ENCODE measurements around the gene SSTR4.

The SSTR4 gene

GRCh38 chr20:23018432-23018831 lies 16.7 kb upstream of the SSTR4 start:
- DNase-seq = no peak

DNA sequence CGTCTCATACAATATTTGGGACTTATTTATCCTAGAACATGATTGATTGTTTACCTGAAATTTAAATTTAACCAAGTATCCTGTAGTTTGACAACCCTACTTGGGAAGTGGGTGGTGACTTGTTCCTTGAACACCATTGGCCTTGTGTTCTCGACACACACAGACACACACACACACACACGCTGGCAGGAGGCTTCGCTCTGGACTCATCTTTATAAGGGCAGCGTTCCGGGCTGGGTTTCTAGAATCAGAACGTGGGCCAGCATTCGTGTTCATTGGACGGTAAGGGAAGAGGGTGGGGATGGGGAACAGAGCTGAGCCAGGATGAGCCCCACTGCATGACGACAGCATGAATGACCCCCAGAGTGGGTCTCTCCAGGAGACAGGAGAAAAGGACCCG lies 16.2 kb upstream of the SSTR4 start:
- DNase-seq = peak in 1 of 56 donors; percentile 17

- DNase-seq = peak in 37 of 56 donors; percentile 3 to 71 (median 27)
These were observed 15.7 kb upstream of the SSTR4 start for GRCh38 chr20:23019403-23019802.

GRCh38 chr20:23020230-23021018 lies 14.7 kb upstream of the SSTR4 start:
- no peak for DNase-seq

GRCh38 chr20:23021541-23021940 lies 13.6 kb upstream of the SSTR4 start:
- DNase-seq = no peak

DNA sequence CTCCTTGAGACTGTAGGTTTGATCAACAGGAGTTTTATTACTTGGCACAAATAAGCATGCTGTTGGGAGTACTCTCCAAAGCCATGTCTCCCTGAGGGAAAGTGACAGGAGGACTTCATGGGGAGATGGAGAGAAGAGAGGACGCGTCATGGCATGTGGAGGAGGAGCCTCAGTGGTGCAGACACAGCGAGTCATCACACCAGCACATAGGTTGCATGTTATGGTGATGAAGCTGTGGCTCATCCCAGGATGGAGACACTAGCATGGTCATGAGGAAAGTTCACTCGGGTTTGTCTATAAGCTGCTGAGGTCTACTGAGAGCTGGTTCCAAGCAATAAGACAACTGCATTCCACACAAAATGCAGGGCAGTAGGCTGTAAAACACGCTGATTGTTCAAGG lies 13.2 kb upstream of the SSTR4 start:
- DNase-seq = no peak

DNA sequence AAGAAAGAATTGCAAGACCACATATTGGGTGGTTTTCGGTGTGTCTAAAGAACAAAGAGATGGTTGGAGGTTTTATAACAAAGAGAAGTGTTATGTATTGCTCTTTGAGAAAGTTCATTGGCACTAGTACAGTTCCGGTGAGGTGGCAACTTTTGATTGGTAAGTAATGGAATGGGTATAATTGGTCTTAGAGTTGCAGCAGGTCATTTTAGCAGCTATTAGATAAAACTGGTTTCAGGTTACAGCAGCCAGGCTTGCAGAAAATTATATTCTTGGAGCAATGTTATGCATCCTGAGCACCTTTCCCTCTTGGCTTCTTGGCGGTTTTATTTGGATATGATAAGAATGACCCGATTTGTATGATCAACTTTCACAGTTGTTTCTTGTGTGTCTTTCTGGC lies 12.3 kb upstream of the SSTR4 start:
- DNase-seq = no peak

- DNase-seq = no peak
These were observed 11.4 kb upstream of the SSTR4 start for GRCh38 chr20:23023621-23024177.

- DNase-seq = no peak
These were observed 10.4 kb upstream of the SSTR4 start for GRCh38 chr20:23024701-23025100.

DNA sequence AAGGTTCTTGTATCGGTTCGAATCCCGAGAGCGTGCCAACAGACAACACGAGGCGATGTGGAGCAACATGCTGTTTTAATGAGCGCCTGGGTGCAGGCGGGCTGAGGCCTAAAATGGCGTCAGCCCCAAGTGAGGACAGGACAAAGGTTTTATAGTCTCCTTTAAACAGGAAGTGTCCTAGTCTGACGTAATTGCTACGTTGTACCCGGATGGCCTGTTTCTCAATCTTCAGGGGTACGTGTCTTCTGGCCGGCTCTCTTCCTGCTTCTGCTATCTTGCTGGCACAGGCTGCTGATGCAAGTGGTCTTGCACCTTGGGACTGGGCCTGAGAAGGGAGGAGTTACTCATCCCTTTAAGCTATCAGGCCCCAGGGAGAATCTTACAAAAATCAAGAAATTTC lies 9.6 kb upstream of the SSTR4 start:
- DNase-seq = peak in 1 of 56 donors; percentile 13

- peak in 1 of 56 donors; percentile 9 for DNase-seq
These were observed 7.4 kb upstream of the SSTR4 start for GRCh38 chr20:23027721-23028120.

DNA sequence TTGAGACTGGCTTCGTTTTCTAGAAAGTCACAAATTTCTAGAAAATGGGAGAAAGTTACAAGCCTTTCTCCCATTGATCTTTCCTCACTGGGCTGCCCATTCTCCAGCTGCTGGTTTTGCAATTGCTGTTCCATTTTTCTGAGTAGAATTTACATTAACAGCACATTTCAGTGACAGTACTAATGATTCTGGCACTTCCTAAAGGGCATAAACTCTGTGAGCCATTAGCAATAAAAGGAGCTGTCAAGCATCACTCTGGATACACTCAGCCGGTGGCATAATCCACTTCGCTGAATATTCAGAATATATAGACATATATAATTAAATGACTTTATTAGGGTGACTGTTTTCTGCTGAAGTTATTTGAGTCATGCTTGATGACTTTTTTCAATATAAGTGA lies 6.7 kb upstream of the SSTR4 start:
- DNase-seq = no peak

GRCh38 chr20:23029324-23029723 lies 5.8 kb upstream of the SSTR4 start:
- peak in 3 of 56 donors; percentile 5 to 21 (median 12) for DNase-seq

DNA sequence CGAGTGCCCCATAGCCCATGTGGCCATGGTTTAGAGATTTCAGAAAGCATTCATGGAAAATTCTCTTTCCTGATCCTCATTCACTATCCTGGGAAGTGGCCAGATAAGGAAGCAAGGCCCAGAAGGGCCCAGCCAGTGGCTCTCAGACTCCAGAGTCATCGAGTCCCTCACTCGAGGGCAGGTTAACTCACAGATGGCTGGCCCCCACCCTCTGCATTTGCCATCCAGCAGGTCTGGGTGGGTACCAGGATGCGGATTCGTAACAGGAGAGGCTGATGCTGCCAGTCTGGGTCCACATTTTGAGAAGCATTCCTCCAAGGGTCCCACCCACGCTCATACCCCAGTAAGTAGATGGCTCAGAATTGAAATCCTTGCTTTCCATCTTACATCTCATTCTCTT lies 3.8 kb upstream of the SSTR4 start:
- no peak for DNase-seq

DNA sequence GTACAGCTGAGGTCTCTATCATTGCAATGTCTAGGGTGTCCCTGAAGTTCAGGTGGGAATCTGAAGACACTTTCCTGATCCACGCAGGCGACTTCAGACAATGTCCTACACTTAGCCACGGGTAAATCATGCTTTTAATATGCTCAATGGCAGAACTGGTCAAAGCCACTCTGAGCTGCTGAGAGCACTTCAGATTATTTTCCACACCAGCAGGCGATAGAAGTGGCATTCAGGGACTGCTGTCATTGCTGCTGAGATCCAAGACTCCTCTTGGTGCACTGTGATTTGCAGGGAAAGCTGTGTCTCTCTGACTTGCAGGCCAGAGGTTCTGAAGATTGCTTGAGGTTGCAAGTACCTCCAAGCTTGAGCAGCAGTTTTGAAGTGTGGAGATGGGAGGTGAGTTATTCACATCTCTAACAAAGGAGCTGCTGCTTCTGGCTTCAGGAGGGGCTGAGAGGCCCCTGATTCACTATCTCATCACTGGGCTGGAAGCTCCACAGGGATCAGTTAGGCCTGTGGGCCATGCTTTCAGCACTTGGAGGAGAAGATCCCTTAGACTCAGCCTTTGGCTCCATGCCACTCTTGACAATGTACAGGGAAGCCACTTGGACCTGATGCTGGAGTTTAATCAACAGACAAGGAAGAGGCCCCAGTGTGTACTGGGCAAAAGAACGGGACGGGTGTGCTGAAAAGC lies 2.9 kb upstream of the SSTR4 start:
- DNase-seq = no peak

DNA sequence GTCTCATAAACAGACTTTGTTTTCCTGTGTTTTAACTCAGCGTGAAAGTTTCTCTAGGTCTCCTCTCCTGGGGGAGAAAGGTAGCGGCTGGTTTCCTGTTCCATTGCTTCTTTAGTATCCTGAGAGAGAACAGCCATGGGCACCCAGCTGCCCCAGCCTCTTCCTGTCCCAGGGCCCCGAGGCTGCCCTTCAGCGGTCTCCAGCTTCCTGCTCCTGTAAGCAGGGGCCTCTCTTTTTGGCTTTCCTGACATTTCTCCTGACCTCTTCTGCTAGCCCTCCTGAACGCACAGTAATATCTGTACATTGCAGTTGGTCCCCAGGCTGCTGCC lies 2.4 kb upstream of the SSTR4 start:
- no peak for DNase-seq

- no peak for DNase-seq
These were observed 1.2 kb upstream of the SSTR4 start for GRCh38 chr20:23033918-23034317.

- no peak for DNase-seq
These were observed 619 bp downstream of the SSTR4 start for GRCh38 chr20:23035731-23036130.

GRCh38 chr20:23036371-23036770 lies 1.3 kb downstream of the SSTR4 start:
- no peak for DNase-seq

GRCh38 chr20:23037017-23037481 lies 1.9 kb downstream of the SSTR4 start:
- no peak for DNase-seq

DNA sequence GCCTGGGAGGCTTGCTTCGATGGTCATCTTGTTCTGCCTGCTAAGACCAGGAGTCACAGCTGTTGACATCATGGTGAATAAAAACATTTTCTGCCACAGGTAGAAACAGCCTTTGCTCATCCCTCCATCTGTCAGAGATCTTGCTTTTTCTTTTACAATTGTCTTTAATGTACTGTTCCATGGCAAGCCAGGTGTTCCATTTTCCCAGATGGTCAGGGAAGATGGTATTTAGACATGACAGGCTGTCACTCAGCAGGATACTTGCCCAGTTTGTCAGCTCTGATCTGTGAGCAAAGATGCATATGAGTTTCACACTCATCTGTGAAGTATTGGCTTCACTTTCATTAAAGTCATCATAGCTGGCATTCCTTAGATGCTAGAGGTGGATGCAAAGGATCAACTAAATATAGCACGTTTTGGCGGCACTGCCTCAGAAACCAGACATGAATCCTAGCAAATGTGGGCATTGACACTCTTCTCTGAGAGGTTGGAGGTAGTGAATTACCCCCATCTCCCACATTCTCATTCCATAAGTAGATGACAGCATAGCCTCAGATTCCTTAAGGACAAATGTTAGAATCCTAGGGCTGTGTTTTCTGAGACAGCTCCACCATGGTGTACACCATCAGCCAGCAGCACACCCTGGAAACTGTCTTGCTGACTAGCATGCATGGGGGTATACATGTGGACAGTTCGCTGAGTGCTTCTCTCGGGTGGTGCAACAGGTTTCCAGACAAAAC lies 4.2 kb downstream of the SSTR4 start:
- DNase-seq = no peak
